Vagina (tissue), 2 donors: ENCODE results near the gene PDCD10.

ENCODE experiments used
- CTCF ChIP-seq, 3 experiments: fragments of 450-650 bp in 2 of 3; fragments of 200-600 bp in 1 of 3; sonication (generic) in 1 of 3; IDR thresholded peaks; one replicate each; pipeline ENCODE4 v1.5.1; 2017 to 2019; ENCODE audit warnings: antibody characterized with exemption in 3 of 3, mild to moderate bottlenecking in 2 of 3, moderate library complexity in 2 of 3
- POLR2A ChIP-seq, 2 donors: fragments of 450-650 bp; IDR thresholded peaks; one replicate each; pipeline ENCODE4 v1.6.1; 2017; ENCODE audit warnings: antibody characterized with exemption in 2 of 2, mild to moderate bottlenecking in 2 of 2, moderate library complexity in 2 of 2
- POLR2AphosphoS5 ChIP-seq, 2 donors: sonication (generic); formaldehyde crosslinking; IDR thresholded peaks; one replicate each; pipeline ENCODE4 v1.9.0; 2017; ENCODE audit warnings: antibody characterized with exemption in 2 of 2, mild to moderate bottlenecking in 2 of 2, low read depth in 1 of 2; ENCODE audit not compliant: insufficient read depth in 1 of 2

- no peak for TF ChIP-seq POLR2A (IDR thresholded peaks at IDR 0.05)
- no peak for TF ChIP-seq CTCF (IDR thresholded peaks at IDR 0.05)
- no peak for TF ChIP-seq POLR2AphosphoS5 (IDR thresholded peaks at IDR 0.05; ENCODE audit: insufficient read depth in 1 of 2, low read depth in 1 of 2)
These were observed 42.7 kb upstream of the PDCD10 start for GRCh38 chr3:167777356-167777755.
